ENCODE data around the gene KY. TPM values are rescaled to one million over a fixed set of nuclear protein-coding genes. Genes with fewer than 3 reads are reported as not detected.

Gene KY
- total and polyA plus RNA-seq, 7 experiments from 2014 or later = not detected

GRCh38 chr3:134694466-134694865 is 43.6 kb upstream of the KY start:
- Mint-ChIP-seq H3K9me3 (peaks cover 0 to 3% (median 0%) of the 10 kb centered on the region in 11 donors), H3K27me3 (peaks cover 0 to 12% (median 0%) of the 10 kb centered on the region in 5 donors), H3K36me3 (no peaks in the 10 kb centered on the region), H3K27ac (no peak overlapping the region), H3K4me3 (no peak overlapping the region), H3K4me1 (peaks cover 0 to 3% (median 0%) of the 10 kb centered on the region in 7 donors)
- DNase-seq (no peak), ATAC-seq (no peak)
- Histone ChIP-seq H3K36me3 (ENCODE audit: control insufficient read depth in 2 of 3, insufficient read depth in 3 of 3, low read length in 3 of 3) (no peaks in the 10 kb centered on the region), H3K27me3 (ENCODE audit: control insufficient read depth in 2 of 2, insufficient read depth in 2 of 2, low read length in 2 of 2) (no peaks in the 10 kb centered on the region), H3K4me1 (ENCODE audit: control insufficient read depth in 2 of 2, insufficient read depth in 2 of 2, low read length in 2 of 2) (no peaks in the 10 kb centered on the region), H3K27ac (ENCODE audit: low read depth, low read length) (no peak overlapping the region), H3K4me3 (ENCODE audit: low read length) (no peak overlapping the region), H3K9me3 (ENCODE audit: control insufficient read depth in 2 of 3, low read length in 3 of 3) (no peaks in the 10 kb centered on the region)
- ChIA-PET POLR2A (no interaction called here), CTCF (no interaction called here)
- intact Hi-C loops (cut with micrococcal nuclease) = no loop called here

GRCh38 chr3:134693804-134694203 is 43.0 kb upstream of the KY start:
- no peaks in the 10 kb centered on the region for H3K4me1 ChIP-seq (ENCODE audit: control insufficient read depth in 2 of 2, insufficient read depth in 2 of 2, low read length in 2 of 2)
- H3K27me3 ChIP-seq (ENCODE audit: control insufficient read depth in 2 of 2, insufficient read depth in 2 of 2, low read length in 2 of 2) = no peaks in the 10 kb centered on the region
- H3K36me3 Mint-ChIP-seq = no peaks in the 10 kb centered on the region
- H3K9me3 ChIP-seq (ENCODE audit: control insufficient read depth in 2 of 3, low read length in 3 of 3) = no peaks in the 10 kb centered on the region
- ATAC-seq = no peak
- no peak overlapping the region for H3K4me3 Mint-ChIP-seq
- DNase-seq = no peak
- ChIA-PET POLR2A (no interaction called here), CTCF (no interaction called here)
- peaks cover 0 to 3% (median 0%) of the 10 kb centered on the region in 7 donors for H3K4me1 Mint-ChIP-seq
- peaks cover 0 to 12% (median 4%) of the 10 kb centered on the region in 5 donors for H3K27me3 Mint-ChIP-seq
- H3K9me3 Mint-ChIP-seq = peaks cover 0 to 5% (median 0%) of the 10 kb centered on the region in 11 donors
- intact Hi-C loops (cut with micrococcal nuclease) = no loop called here
- no peaks in the 10 kb centered on the region for H3K36me3 ChIP-seq (ENCODE audit: control insufficient read depth in 2 of 3, insufficient read depth in 3 of 3, low read length in 3 of 3)
- H3K4me3 ChIP-seq (ENCODE audit: low read length) = no peak overlapping the region
- no peak overlapping the region for H3K27ac Mint-ChIP-seq
- no peak overlapping the region for H3K27ac ChIP-seq (ENCODE audit: low read depth, low read length)

- DNase-seq (no peak), ATAC-seq (no peak)
- Mint-ChIP-seq H3K4me1 (peaks cover 0 to 3% (median 0%) of the 10 kb centered on the region in 7 donors), H3K9me3 (peaks cover 0 to 5% (median 0%) of the 10 kb centered on the region in 11 donors), H3K27ac (no peak overlapping the region), H3K27me3 (peaks cover 0 to 12% (median 6%) of the 10 kb centered on the region in 5 donors), H3K36me3 (no peaks in the 10 kb centered on the region), H3K4me3 (no peak overlapping the region)
- intact Hi-C loops (cut with micrococcal nuclease) = no loop called here
- no peak overlapping the region for H3K4me3 ChIP-seq (ENCODE audit: low read length)
- ChIA-PET POLR2A (no interaction called here), CTCF (no interaction called here)
- H3K36me3 ChIP-seq (ENCODE audit: control insufficient read depth in 2 of 3, insufficient read depth in 3 of 3, low read length in 3 of 3) = no peaks in the 10 kb centered on the region
- H3K9me3 ChIP-seq (ENCODE audit: control insufficient read depth in 2 of 3, low read length in 3 of 3) = no peaks in the 10 kb centered on the region
- no peaks in the 10 kb centered on the region for H3K4me1 ChIP-seq (ENCODE audit: control insufficient read depth in 2 of 2, insufficient read depth in 2 of 2, low read length in 2 of 2)
- H3K27me3 ChIP-seq (ENCODE audit: control insufficient read depth in 2 of 2, insufficient read depth in 2 of 2, low read length in 2 of 2) = no peaks in the 10 kb centered on the region
- no peak overlapping the region for H3K27ac ChIP-seq (ENCODE audit: low read depth, low read length)
These were observed 42.4 kb upstream of the KY start for GRCh38 chr3:134693226-134693625.

- no peaks in the 10 kb centered on the region for H3K4me1 ChIP-seq (ENCODE audit: control insufficient read depth in 2 of 2, insufficient read depth in 2 of 2, low read length in 2 of 2)
- Mint-ChIP-seq H3K9me3 (peaks cover 0 to 5% (median 0%) of the 10 kb centered on the region in 11 donors), H3K4me1 (peaks cover 0 to 2% (median 0%) of the 10 kb centered on the region in 7 donors), H3K4me3 (no peak overlapping the region), H3K27ac (no peak overlapping the region), H3K27me3 (peaks cover 0 to 16% (median 6%) of the 10 kb centered on the region in 5 donors), H3K36me3 (no peaks in the 10 kb centered on the region)
- no peak overlapping the region for H3K4me3 ChIP-seq (ENCODE audit: low read length)
- ChIA-PET POLR2A (no interaction called here), CTCF (no interaction called here)
- no peak overlapping the region for H3K27ac ChIP-seq (ENCODE audit: low read depth, low read length)
- DNase-seq = no peak
- no peaks in the 10 kb centered on the region for H3K9me3 ChIP-seq (ENCODE audit: control insufficient read depth in 2 of 3, low read length in 3 of 3)
- no peaks in the 10 kb centered on the region for H3K36me3 ChIP-seq (ENCODE audit: control insufficient read depth in 2 of 3, insufficient read depth in 3 of 3, low read length in 3 of 3)
- no peak for ATAC-seq
- no peaks in the 10 kb centered on the region for H3K27me3 ChIP-seq (ENCODE audit: control insufficient read depth in 2 of 2, insufficient read depth in 2 of 2, low read length in 2 of 2)
- intact Hi-C loops (cut with micrococcal nuclease) = no loop called here
These were observed 39.4 kb upstream of the KY start for GRCh38 chr3:134690226-134690625.

- no peak overlapping the region for H3K27ac ChIP-seq (ENCODE audit: low read depth, low read length)
- no peak for ATAC-seq
- H3K4me3 ChIP-seq (ENCODE audit: low read length) = no peak overlapping the region
- no peaks in the 10 kb centered on the region for H3K27me3 ChIP-seq (ENCODE audit: control insufficient read depth in 2 of 2, insufficient read depth in 2 of 2, low read length in 2 of 2)
- CTCF ChIA-PET = no interaction called here
- intact Hi-C loops (cut with micrococcal nuclease) = no loop called here
- H3K27ac Mint-ChIP-seq = no peak overlapping the region
- no peaks in the 10 kb centered on the region for H3K36me3 ChIP-seq (ENCODE audit: control insufficient read depth in 2 of 3, insufficient read depth in 3 of 3, low read length in 3 of 3)
- H3K4me1 Mint-ChIP-seq = no peaks in the 10 kb centered on the region
- peaks cover 0 to 12% (median 6%) of the 10 kb centered on the region in 5 donors for H3K27me3 Mint-ChIP-seq
- POLR2A ChIA-PET = no interaction called here
- H3K9me3 Mint-ChIP-seq = peaks cover 0 to 5% (median 0%) of the 10 kb centered on the region in 11 donors
- no peaks in the 10 kb centered on the region for H3K9me3 ChIP-seq (ENCODE audit: control insufficient read depth in 2 of 3, low read length in 3 of 3)
- H3K36me3 Mint-ChIP-seq = no peaks in the 10 kb centered on the region
- no peaks in the 10 kb centered on the region for H3K4me1 ChIP-seq (ENCODE audit: control insufficient read depth in 2 of 2, insufficient read depth in 2 of 2, low read length in 2 of 2)
- H3K4me3 Mint-ChIP-seq = no peak overlapping the region
- DNase-seq = no peak
These were observed 36.8 kb upstream of the KY start for GRCh38 chr3:134687642-134688041.

- H3K4me1 ChIP-seq (ENCODE audit: control insufficient read depth in 2 of 2, insufficient read depth in 2 of 2, low read length in 2 of 2) = no peaks in the 10 kb centered on the region
- DNase-seq = no peak
- H3K4me1 Mint-ChIP-seq = no peaks in the 10 kb centered on the region
- H3K27me3 Mint-ChIP-seq = peaks cover 2 to 14% (median 3%) of the 10 kb centered on the region in 5 donors
- no peak overlapping the region for H3K4me3 Mint-ChIP-seq
- ChIA-PET CTCF (no interaction called here), POLR2A (no interaction called here)
- peaks cover 0 to 2% (median 0%) of the 10 kb centered on the region in 11 donors for H3K9me3 Mint-ChIP-seq
- H3K27me3 ChIP-seq (ENCODE audit: control insufficient read depth in 2 of 2, insufficient read depth in 2 of 2, low read length in 2 of 2) = no peaks in the 10 kb centered on the region
- H3K27ac ChIP-seq (ENCODE audit: low read depth, low read length) = no peak overlapping the region
- no peaks in the 10 kb centered on the region for H3K36me3 Mint-ChIP-seq
- H3K36me3 ChIP-seq (ENCODE audit: control insufficient read depth in 2 of 3, insufficient read depth in 3 of 3, low read length in 3 of 3) = no peaks in the 10 kb centered on the region
- H3K27ac Mint-ChIP-seq = no peak overlapping the region
- intact Hi-C loops (cut with micrococcal nuclease) = no loop called here
- H3K9me3 ChIP-seq (ENCODE audit: control insufficient read depth in 2 of 3, low read length in 3 of 3) = no peaks in the 10 kb centered on the region
- ATAC-seq = no peak
- H3K4me3 ChIP-seq (ENCODE audit: low read length) = no peak overlapping the region
These were observed 35.3 kb upstream of the KY start for GRCh38 chr3:134685929-134686802.
